Measurements from ENCODE around the gene SLC35G2. TPM values are rescaled to one million over a fixed set of nuclear protein-coding genes. Genes with fewer than 3 reads are reported as not detected.

The SLC35G2 gene
- total RNA-seq, 1 experiment from 2014 or later = 6.6 TPM

DNA sequence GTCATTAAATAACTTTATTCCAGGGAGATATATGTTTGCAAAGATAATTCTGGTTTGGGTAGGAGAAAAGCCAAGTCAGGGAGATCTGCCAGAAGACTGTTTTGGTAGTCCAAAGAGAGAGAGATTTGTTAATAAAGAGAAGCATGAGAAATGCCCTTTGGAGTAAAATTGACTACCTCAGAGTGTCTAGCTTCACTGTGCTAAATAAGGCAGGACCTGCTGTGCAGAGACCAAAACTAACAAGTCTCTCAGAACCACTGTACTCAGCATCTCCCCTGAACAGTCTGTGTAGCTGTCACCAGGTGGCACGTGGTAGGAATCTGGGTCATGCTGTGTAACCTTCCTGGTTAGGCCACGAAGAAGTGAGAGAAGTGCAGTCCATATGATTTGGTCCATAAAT is 31.6 kb upstream of the SLC35G2 start:
- peaks cover 10 to 15% of the 10 kb centered on the region in 2 experiments for H3K4me1 Mint-ChIP-seq
- Histone ChIP-seq H3K9me3 (ENCODE audit: control insufficient read depth, low read depth, low read length) (no peaks in the 10 kb centered on the region), H4K91ac (ENCODE audit: insufficient read length, low read depth, low read length) (no peak overlapping the region), H2BK120ac (ENCODE audit: low read depth, low read length, poor library complexity, severe bottlenecking) (no peak overlapping the region), H3K56ac (ENCODE audit: insufficient read length, low read depth, low read length) (no peak overlapping the region), H3T11ph (ENCODE audit: low read length) (no peak overlapping the region), H3K18ac (ENCODE audit: insufficient read length, low read depth, low read length) (no peak overlapping the region), H3K4me1 (ENCODE audit: insufficient read depth, low read length) (0 out of 2 replicates have a peak, but pooled peaks cover 2% of the 10 kb centered on the region), H3K23ac (ENCODE audit: insufficient read length, low read depth, low read length) (no peak overlapping the region), H2AK5ac (ENCODE audit: insufficient read length, low read length) (no peak overlapping the region), H3K27ac (ENCODE audit: insufficient read length, low read depth, low read length) (no peak overlapping the region), H3K27me3 (ENCODE audit: insufficient read depth, low read length) (no peaks in the 10 kb centered on the region), H3K79me2 (ENCODE audit: insufficient read depth, low read length) (no peaks in the 10 kb centered on the region), H2BK15ac (ENCODE audit: low read depth, low read length) (no peak overlapping the region), H3K79me1 (ENCODE audit: insufficient read depth, low read depth, low read length, poor library complexity, severe bottlenecking) (no peaks in the 10 kb centered on the region), H2AFZ (ENCODE audit: low read length) (no peak overlapping the region), H3K4me2 (ENCODE audit: insufficient read depth, insufficient read length, low read length) (no peak overlapping the region), H2BK12ac (ENCODE audit: insufficient read length, low read depth, low read length) (no peak overlapping the region), H3K14ac (ENCODE audit: insufficient read depth, low read length) (no peak overlapping the region), H3K9ac (ENCODE audit: extremely low read depth, insufficient read length, low read length) (no peak overlapping the region), H4K5ac (ENCODE audit: insufficient read length, low read depth, low read length) (no peak overlapping the region), H4K20me1 (ENCODE audit: control insufficient read depth, insufficient read depth, insufficient read length) (no peaks in the 10 kb centered on the region), H2BK20ac (ENCODE audit: low read depth, low read length, poor library complexity, severe bottlenecking) (no peak overlapping the region), H4K8ac (replicated peaks; ENCODE audit: insufficient read length, low read depth, low read length) (no peak overlapping the region), H3K23me2 (ENCODE audit: insufficient read length, low read depth, low read length, poor library complexity, severe bottlenecking) (no peaks in the 10 kb centered on the region), H3K4ac (ENCODE audit: low read depth, low read length) (no peak overlapping the region), H2BK5ac (ENCODE audit: insufficient read length, low read length) (no peak overlapping the region)
- no peak overlapping the region for H3K4me3 Mint-ChIP-seq
- H3K36me3 Mint-ChIP-seq (ENCODE audit: insufficient read depth in 1 of 3, low read depth in 3 of 3) = no peaks in the 10 kb centered on the region
- no CpG with 5 or more reads among the region's 2 CpGs for WGBS (ENCODE audit: extremely low coverage, insufficient read length, low lambda C conversion rate)
- H3K27ac Mint-ChIP-seq = 0 out of 7 replicates have a peak overlapping the region, but pooled peaks of 1 of the 3 experiments have one; percentile 3
- H3K9me3 Mint-ChIP-seq = no peaks in the 10 kb centered on the region
- DNase-seq = no peak
- no peaks in the 10 kb centered on the region for H3K27me3 Mint-ChIP-seq (ENCODE audit: low read depth)
- TF ChIP-seq, protein P1, sequence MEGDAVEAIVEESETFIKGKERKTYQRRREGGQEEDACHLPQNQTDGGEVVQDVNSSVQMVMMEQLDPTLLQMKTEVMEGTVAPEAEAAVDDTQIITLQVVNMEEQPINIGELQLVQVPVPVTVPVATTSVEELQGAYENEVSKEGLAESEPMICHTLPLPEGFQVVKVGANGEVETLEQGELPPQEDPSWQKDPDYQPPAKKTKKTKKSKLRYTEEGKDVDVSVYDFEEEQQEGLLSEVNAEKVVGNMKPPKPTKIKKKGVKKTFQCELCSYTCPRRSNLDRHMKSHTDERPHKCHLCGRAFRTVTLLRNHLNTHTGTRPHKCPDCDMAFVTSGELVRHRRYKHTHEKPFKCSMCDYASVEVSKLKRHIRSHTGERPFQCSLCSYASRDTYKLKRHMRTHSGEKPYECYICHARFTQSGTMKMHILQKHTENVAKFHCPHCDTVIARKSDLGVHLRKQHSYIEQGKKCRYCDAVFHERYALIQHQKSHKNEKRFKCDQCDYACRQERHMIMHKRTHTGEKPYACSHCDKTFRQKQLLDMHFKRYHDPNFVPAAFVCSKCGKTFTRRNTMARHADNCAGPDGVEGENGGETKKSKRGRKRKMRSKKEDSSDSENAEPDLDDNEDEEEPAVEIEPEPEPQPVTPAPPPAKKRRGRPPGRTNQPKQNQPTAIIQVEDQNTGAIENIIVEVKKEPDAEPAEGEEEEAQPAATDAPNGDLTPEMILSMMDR (conservative IDR thresholded peaks at IDR 0.05) = no peak

Measured in H9 (cell line).